HG03103 (cell line): ENCODE measurements around the gene TCF7.

ENCODE experiments used
- ATAC-seq: cut with Tn5 transposase; IDR thresholded peaks from one replicate; pipeline ENCODE4 v1.9.1; 2021; ENCODE audit warnings: low read depth; ENCODE audit not compliant: unreplicated experiment

Gene TCF7

DNA sequence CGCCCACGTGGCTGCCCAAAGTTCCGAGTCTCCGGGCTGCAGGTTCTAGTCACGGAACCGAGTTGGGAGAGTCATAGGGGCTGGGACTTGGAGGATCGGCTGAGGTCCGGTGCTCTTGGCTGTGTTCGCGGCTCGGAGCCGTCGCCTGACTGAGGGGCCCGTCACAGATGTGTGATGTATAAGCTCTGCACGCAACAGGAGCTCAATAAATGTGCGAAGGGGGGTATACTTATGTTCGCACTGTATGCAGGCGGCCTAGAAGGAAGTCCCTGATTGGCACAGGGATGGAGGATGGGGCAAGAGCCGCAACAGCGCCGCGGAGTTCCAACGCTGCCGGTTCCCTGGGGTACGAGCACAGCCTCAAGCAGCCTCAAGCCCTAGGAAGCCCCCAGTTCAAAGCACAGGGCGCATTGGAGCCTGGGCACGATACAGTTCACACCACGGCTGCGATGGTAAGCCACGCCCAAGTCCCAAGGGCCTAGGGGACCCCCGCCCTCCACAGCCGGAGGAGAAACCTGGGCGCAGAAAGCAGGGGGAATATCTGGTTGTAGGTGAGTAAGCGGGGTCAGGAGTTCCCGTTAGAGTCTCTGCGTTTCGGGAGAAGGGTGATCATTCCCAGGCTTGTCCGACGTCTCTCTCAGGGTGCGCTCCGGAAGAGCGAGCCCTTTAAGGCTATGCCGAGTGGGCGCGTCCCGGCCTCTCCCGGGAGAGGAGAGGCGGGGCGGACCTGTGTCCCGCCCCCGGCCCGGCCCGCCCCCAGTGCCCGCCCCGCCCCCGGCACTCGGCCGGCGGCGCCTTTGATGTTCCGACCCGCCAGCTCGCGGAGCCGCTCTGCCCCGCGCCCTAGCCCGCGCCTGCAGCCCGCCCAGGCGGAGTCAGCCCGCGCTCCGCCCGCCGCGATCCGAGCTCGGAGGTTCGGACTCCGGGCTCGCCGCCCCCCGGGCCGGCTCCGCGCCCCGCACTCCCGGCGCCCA is at the start of gene TCF7:
Gene TCF7 (plus strand): TSS at position 780 of the 974 bp plus-strand sequence. CDS start 226 bp downstream, outside the sequence.
- peak; percentile 62 for ATAC-seq

GRCh38 chr5:134069553-134069952 is 44.9 kb upstream of the TCF7 start:
- ATAC-seq, result no peak

DNA sequence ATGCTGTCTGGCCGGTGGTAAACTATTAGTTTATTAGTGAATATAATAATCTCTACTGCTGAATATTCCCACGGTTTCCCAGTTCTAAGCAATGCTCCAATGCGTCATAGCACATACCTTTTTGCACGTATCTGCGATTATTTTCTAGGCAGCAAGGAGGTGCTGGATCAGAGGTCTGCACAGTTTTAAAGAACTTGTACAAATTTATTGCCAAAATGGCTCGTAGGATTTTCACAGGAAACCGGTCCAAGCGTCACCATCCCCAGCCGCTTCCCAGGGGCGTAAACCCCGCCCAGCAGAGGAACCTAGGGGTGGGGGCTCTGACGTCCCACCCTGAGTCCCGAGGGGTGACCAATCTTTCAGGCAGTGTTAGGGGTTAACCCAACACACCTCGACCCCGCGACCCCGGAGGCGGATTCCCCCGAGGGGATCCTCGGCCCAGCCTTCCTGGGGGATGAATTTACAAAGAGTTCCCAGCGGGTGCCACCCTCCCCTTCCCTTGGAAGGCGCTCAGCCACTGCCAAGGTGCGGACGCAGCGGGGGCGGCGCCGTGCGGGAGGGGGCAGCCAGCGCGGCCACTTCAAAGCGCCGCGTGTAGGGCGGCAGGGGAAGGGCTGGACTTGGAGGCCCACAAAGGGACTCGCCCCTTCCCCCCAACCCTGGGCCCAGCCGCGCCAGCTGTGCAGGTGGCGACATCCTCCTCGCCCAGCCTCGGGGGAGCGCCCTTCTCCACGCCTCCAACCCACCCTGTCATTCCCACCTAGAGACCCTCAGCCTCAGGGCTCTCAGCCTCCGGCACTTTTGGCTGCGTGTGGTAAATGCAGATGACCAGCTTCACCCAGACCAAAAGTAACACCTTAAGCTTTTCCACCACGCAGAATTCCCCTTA is 43.5 kb upstream of the TCF7 start:
- no peak for ATAC-seq

- no peak for ATAC-seq
These were observed 42.8 kb upstream of the TCF7 start for GRCh38 chr5:134071614-134072207.

GRCh38 chr5:134072471-134073210 is 41.8 kb upstream of the TCF7 start:
- no peak for ATAC-seq

GRCh38 chr5:134073404-134073803 is 41.1 kb upstream of the TCF7 start:
- ATAC-seq, result no peak

GRCh38 chr5:134075102-134075501 is 39.4 kb upstream of the TCF7 start:
- no peak for ATAC-seq

GRCh38 chr5:134077926-134078580 is 36.4 kb upstream of the TCF7 start:
- ATAC-seq, result no peak

- ATAC-seq, result no peak
These were observed 34.5 kb upstream of the TCF7 start for GRCh38 chr5:134079748-134080581.

GRCh38 chr5:134082264-134082992 is 32.1 kb upstream of the TCF7 start:
- ATAC-seq, result no peak

DNA sequence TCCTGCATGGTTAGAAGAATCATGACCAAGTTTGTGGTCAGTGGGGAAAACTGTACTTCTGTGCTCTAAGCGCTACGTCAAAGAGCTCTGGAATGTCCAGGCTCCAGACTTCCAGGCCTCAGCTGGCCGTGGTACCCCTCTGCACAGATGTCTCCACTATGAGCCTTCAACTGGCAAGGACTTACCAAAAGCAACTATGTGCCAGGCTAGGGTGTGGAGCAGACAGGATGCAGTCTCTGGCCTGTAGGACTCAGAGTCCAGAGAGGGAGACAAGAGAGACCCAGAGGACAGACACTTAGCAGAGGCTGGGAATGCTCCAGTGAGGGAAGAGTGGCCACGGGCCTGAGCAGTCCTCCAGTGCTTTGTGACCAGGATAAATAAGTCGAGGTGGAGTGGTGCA is 31.0 kb upstream of the TCF7 start:
- no peak for ATAC-seq

GRCh38 chr5:134084022-134084565 is 30.4 kb upstream of the TCF7 start:
- no peak for ATAC-seq

DNA sequence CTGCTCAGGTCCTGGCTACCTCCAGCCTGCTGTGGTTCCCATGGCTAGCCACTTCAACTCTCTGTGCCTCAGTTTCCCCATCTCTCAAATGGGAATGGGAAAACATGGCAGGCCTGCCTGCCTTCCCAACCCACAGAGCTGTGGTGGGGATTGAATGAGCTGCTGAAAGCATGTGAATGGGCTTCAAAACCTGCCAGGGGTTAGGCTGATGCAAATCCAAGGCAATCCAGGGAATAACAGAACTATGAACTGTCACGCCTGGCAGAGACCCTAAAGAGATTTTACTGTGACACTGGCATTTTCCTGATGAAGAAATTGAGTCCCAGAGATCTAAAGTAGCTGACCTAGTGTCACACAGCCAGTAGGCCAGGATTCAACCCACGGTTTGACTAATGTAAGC is 29.9 kb upstream of the TCF7 start:
- ATAC-seq, result no peak

- ATAC-seq, result no peak
These were observed 29.1 kb upstream of the TCF7 start for GRCh38 chr5:134085411-134085810.

DNA sequence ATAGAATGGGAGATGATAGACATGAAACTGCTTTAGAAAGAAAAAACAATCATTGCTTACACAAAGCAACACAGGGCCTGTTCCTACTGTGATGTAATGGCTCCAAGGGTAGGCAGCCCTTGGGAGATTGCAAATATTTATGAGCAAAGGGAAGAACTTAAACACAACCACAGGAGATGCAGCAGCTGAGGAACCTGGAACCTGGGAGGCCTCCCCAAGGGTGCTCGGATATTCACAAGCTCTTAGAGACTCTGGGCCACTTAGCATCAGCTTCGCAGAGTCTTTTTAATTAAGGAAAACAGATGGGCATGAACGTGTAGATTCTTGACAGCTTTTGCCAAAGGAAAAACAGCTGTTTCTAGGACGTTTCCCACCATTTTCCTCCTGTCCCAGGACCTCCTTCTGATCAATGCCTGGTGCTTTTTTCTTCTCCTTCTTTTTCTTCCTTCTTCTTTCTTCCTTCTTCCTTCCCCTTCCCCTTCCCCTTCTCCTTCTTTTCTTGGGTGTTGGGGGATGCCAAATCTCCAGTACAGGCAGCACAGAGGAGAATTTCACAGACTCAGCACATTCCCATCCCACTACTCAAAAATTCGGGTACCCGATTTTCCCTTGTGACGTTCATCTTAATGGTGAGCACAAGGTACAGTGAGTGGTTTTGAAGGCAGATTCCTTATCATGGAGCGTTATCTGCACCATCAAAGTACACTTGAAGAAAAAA is 28.1 kb upstream of the TCF7 start:
- ATAC-seq, result no peak

DNA sequence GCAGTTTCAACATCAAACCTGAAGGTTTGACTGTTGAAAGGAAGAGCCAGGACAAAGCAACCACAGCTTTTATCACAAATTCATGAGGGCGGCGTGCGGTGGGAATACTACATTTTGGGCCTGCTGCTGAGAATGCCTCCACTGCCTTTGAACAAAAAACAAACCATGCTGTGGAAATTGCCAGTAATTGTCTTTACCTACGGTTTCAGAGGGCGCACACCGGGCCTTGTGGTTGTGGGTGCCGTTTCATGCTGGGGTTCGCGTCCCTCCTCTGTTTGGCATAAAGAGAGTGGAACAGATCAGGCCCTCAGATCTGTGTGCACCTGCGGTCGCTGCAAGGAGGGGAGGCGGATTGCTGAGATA is 27.6 kb upstream of the TCF7 start:
- no peak for ATAC-seq

GRCh38 chr5:134088291-134088690 is 26.2 kb upstream of the TCF7 start:
- no peak for ATAC-seq
